Hepatocyte (in vitro differentiated cells): Measurements from ENCODE around the gene GAB3. TPM values are rescaled to one million over a fixed set of nuclear protein-coding genes. Genes with fewer than 3 reads are reported as not detected.

Source experiments
- DNase-seq: peaks from one replicate; pipeline ENCODE4 v3.0.0-alpha.2; 2016; ENCODE audit warnings: low spot score
- H2AFZ ChIP-seq: fragments of 200-600 bp; sonication (generic); 2 replicates; pipeline ENCODE4 v1.6.0; 2016; ENCODE audit warnings: antibody characterized with exemption, mild to moderate bottlenecking
- H3K27ac ChIP-seq: fragments of 200-600 bp; sonication (generic); 2 replicates; pipeline ENCODE4 v1.5.1; 2016; ENCODE audit warnings: mild to moderate bottlenecking
- H3K27me3 ChIP-seq: fragments of 200-600 bp; sonication (generic); 2 replicates; pipeline ENCODE4 v1.6.1; 2016
- H3K36me3 ChIP-seq: fragments of 200-600 bp; sonication (generic); replicated peaks from 2 replicates; pipeline ENCODE4 v1.5.1; 2016; ENCODE audit warnings: low read depth; ENCODE audit not compliant: insufficient read depth
- H3K4me1 ChIP-seq: fragments of 200-600 bp; sonication (generic); 2 replicates; pipeline ENCODE4 v1.5.1; 2016; ENCODE audit warnings: mild to moderate bottlenecking, moderate library complexity; ENCODE audit not compliant: insufficient read depth
- H3K4me2 ChIP-seq: fragments of 200-600 bp; sonication (generic); 2 replicates; pipeline ENCODE4 v1.6.0; 2016
- H3K4me3 ChIP-seq: fragments of 200-600 bp; sonication (generic); 2 replicates; pipeline ENCODE4 v1.5.1; 2016; ENCODE audit warnings: mild to moderate bottlenecking
- H3K79me2 ChIP-seq: fragments of 200-600 bp; sonication (generic); 2 replicates; pipeline ENCODE4 v1.6.0; 2017; ENCODE audit warnings: mild to moderate bottlenecking
- H3K9me2 ChIP-seq: fragments of 200-600 bp; sonication (generic); replicated peaks from 2 replicates; pipeline ENCODE4 v1.6.0; 2017; ENCODE audit warnings: mild to moderate bottlenecking; ENCODE audit not compliant: insufficient read depth
- H3K9me3 ChIP-seq: fragments of 200-600 bp; sonication (generic); 2 replicates; pipeline ENCODE4 v1.5.1; 2016; ENCODE audit warnings: low read depth, mild to moderate bottlenecking
- H4K20me1 ChIP-seq: fragments of 200-600 bp; sonication (generic); 2 replicates; pipeline ENCODE4 v1.6.0; 2016; ENCODE audit warnings: mild to moderate bottlenecking; ENCODE audit not compliant: insufficient read depth, poor library complexity, severe bottlenecking
- EZH2 ChIP-seq: fragments of 200-600 bp; sonication (generic); IDR thresholded peaks from 2 replicates; pipeline ENCODE4 v1.6.1; 2016; ENCODE audit warnings: antibody characterized with exemption, mild to moderate bottlenecking, borderline replicate concordance
- EZH2phosphoT487 ChIP-seq: fragments of 200-600 bp; sonication (generic); IDR thresholded peaks from one replicate; pipeline ENCODE4 v1.6.1; 2018; ENCODE audit warnings: antibody characterized with exemption, mild to moderate bottlenecking, low read depth, moderate library complexity; ENCODE audit not compliant: unreplicated experiment, severe bottlenecking
- WGBS: methylation state at CpG from one replicate; pipeline ENCODE4 v1.1.6; 2016; ENCODE audit warnings: low lambda C conversion rate; ENCODE audit errors: missing lambda C conversion rate; 5-methylcytosine and 5-hydroxymethylcytosine counted together
- polyA plus RNA-seq: library from polyadenylated mRNA; unstranded; fragments of >200 nt; fragmentation: Nextera tagmentation; extraction: Ambion mirVana; gene quantifications from 2 replicates; pipeline ENCODE4 v1.2.1, GENCODE V29; 2016
- total RNA-seq: library from RNA; depleted of rRNA; stranded (reverse); fragments of >200 nt; gene quantifications from 2 replicates; pipeline ENCODE4 v1.2.3, GENCODE V29; 2014
- TF ChIP-seq, protein P1 (sequence below): fragments of 200-600 bp; sonication (generic); IDR thresholded peaks from 2 replicates; pipeline ENCODE4 v1.5.1; 2016; ENCODE audit warnings: antibody characterized with exemption, mild to moderate bottlenecking; ENCODE audit not compliant: poor library complexity

The GAB3 gene
- total and polyA plus RNA-seq, 2 experiments from 2014 or later: 0.21 to 0.50 TPM

- Histone ChIP-seq H3K9me2 (no peaks in the 10 kb centered on the region), H2AFZ (no peak overlapping the region), H3K36me3 (no peaks in the 10 kb centered on the region), H3K27ac (no peak overlapping the region), H3K79me2 (no peaks in the 10 kb centered on the region), H4K20me1 (no peaks in the 10 kb centered on the region), H3K4me3 (no peak overlapping the region), H3K9me3 (no peaks in the 10 kb centered on the region), H3K27me3 (no peaks in the 10 kb centered on the region), H3K4me2 (no peak overlapping the region), H3K4me1 (no peaks in the 10 kb centered on the region)
- WGBS: 73% methylated on average over 5 of the region's 5 CpGs
- TF ChIP-seq EZH2 (no peak), EZH2phosphoT487 (no peak)
- TF ChIP-seq, protein P1, sequence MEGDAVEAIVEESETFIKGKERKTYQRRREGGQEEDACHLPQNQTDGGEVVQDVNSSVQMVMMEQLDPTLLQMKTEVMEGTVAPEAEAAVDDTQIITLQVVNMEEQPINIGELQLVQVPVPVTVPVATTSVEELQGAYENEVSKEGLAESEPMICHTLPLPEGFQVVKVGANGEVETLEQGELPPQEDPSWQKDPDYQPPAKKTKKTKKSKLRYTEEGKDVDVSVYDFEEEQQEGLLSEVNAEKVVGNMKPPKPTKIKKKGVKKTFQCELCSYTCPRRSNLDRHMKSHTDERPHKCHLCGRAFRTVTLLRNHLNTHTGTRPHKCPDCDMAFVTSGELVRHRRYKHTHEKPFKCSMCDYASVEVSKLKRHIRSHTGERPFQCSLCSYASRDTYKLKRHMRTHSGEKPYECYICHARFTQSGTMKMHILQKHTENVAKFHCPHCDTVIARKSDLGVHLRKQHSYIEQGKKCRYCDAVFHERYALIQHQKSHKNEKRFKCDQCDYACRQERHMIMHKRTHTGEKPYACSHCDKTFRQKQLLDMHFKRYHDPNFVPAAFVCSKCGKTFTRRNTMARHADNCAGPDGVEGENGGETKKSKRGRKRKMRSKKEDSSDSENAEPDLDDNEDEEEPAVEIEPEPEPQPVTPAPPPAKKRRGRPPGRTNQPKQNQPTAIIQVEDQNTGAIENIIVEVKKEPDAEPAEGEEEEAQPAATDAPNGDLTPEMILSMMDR: no peak
- DNase-seq: no peak
Observed at GRCh38 chrX:154715825-154716224, 35.1 kb downstream of the GAB3 start.

DNA sequence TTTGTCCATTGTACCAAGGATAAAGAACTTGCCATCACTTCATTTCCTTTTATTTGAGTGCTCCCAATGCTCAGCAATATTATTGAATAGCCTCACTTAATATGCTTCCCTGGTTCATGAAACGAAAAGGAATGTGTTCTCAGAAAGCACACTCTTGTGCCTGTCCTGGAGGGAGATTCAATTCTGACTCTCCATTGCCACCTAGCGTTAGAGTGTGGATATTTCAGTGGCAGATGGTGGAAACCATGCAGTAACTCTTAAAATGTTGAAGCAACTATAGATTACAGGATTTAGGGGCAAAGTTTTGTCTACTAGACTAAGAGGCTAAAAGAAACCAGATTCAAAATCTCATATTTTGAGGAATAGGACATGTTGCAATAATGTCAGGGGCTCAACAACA is 36.0 kb downstream of the GAB3 start:
- peak; percentile 41 for DNase-seq

DNA sequence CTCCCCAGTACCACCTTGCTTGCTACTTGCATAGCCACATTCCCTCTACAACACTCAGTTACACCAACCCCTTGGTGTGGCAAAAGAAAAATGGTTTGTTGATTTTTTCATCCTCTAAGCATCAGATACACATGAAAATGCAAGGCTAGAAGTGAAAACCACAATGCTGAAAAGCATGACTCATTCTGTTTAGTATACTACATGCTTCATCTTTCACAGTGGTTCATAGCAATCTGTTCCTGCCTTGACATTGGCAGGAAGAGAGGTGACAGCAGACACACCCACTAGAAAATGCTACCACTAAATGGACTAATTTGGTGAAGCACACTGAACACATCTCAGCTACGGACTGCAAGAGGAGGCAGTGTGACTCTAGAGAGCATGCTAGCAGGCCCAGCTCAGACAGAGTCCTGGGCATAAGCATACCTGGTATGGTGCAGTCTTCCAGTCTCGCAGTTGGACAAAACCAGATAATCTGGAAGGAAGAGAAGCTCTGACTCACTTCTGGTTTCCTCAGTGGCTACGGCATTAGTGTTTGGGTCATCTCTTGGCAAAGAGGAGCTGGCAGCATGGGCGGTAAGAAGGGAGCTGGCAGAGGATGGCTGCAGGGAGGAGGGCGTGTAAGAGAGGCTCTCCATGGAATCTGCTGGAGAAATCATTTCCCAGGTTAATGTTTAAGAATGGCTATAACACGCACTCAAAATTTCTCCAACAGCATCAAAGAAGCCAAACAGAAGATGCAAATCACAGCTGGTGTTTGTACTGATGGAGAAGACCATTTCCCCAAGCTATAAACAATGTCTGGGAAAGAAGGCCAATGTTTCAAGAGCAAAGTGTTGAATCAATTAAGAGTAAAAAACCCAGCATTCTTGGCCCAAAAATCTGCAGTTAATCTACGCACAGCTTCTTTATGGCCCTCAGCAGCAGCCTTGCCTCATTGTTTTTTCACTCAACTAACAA is 37.8 kb downstream of the GAB3 start:
- Histone ChIP-seq H3K9me2 (no peaks in the 10 kb centered on the region), H3K4me3 (no peak overlapping the region), H3K27ac (no peak overlapping the region), H3K36me3 (no peaks in the 10 kb centered on the region), H4K20me1 (no peaks in the 10 kb centered on the region), H3K27me3 (no peaks in the 10 kb centered on the region), H3K9me3 (no peaks in the 10 kb centered on the region), H3K4me2 (no peak overlapping the region), H3K79me2 (no peaks in the 10 kb centered on the region), H2AFZ (no peak overlapping the region), H3K4me1 (no peaks in the 10 kb centered on the region)
- no peak for DNase-seq
- 87% methylated on average over 7 of the region's 7 CpGs for WGBS
- TF ChIP-seq, protein P1: no peak
- no peak for TF ChIP-seq EZH2phosphoT487
- no peak for TF ChIP-seq EZH2

More for the DNA sequence above, 36.0 kb downstream of the GAB3 start:
- Histone ChIP-seq H3K36me3 (no peaks in the 10 kb centered on the region), H3K79me2 (no peaks in the 10 kb centered on the region), H3K27me3 (no peaks in the 10 kb centered on the region), H3K4me1 (no peaks in the 10 kb centered on the region), H4K20me1 (no peaks in the 10 kb centered on the region), H2AFZ (no peak overlapping the region), H3K4me3 (no peak overlapping the region), H3K27ac (no peak overlapping the region), H3K9me2 (no peaks in the 10 kb centered on the region), H3K9me3 (no peaks in the 10 kb centered on the region), H3K4me2 (no peak overlapping the region)
- WGBS: 14% methylated on average over 2 of the region's 2 CpGs
- TF ChIP-seq, protein P1: peak; percentile 68
- TF ChIP-seq EZH2 (no peak), EZH2phosphoT487 (no peak)
